ENCODE data around the gene EIF2D.

EIF2D gene

GRCh38 chr1:206544562-206545257 is 67.6 kb downstream of the EIF2D start:
- DNase-seq, result peak; percentile 87
